Measurements from ENCODE around the gene PPP4R2. TPM values are rescaled to one million over a fixed set of nuclear protein-coding genes. Genes with fewer than 3 reads are reported as not detected.

PPP4R2 gene
- total and polyA plus RNA-seq, 4 donors: 17.1 to 105 (median 38.0) TPM

GRCh38 chr3:73071952-73072351 is 75.3 kb downstream of the PPP4R2 start:
- no peak for TF ChIP-seq CTCF (IDR thresholded peaks at IDR 0.05; ENCODE audit: control extremely low read depth, extremely low read depth)
- H3K9ac ChIP-seq (ENCODE audit: insufficient read depth in 1 of 2, low read length in 2 of 2): no peak overlapping the region
- peaks cover 0 to 3% (median 1%) of the 10 kb centered on the region in 4 donors for H3K36me3 ChIP-seq (ENCODE audit: control insufficient read depth in 4 of 4, insufficient read depth in 4 of 4, low read length in 4 of 4)
- H3K27ac ChIP-seq (ENCODE audit: low read depth in 1 of 2, low read length in 1 of 2): no peak overlapping the region
- no peak overlapping the region for H3K4me3 ChIP-seq
- DNase-seq (no peak), ATAC-seq (ENCODE audit: insufficient read depth, low FRiP score) (no peak)
- 88 to 91% methylated on average over 1 of the region's 1 CpG for WGBS, 2 donors
- H3K27me3 ChIP-seq (ENCODE audit: control insufficient read depth in 3 of 3, insufficient read depth in 3 of 3, low read length in 2 of 3): no peaks in the 10 kb centered on the region
- H3K4me1 ChIP-seq (ENCODE audit: control insufficient read depth in 5 of 5, insufficient read depth in 5 of 5, low read length in 5 of 5): peaks cover 0 to 3% (median 0%) of the 10 kb centered on the region in 5 donors
- H3K9me3 ChIP-seq (ENCODE audit: control insufficient read depth in 4 of 4, insufficient read depth in 3 of 4, low read length in 3 of 4): no peaks in the 10 kb centered on the region

DNA sequence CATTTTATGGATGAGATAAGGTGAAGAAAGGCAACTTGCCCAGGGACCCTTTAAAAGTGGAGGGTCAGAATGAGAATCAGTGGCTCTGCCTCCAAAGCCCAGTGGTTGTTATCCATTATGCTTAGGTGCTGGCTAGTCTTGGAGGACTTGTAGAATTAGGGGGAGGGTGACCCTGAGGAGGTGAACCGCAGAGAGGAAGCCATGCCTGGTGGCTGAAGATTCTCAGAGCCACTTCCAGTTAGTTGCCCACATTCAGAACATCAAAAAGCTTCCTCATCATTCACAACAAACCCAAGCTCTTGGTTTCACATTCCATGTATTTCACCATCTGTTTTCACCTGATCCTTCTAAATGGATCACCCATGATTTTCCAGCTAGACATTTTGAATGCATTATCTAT is 76.0 kb downstream of the PPP4R2 start:
- H3K9me3 ChIP-seq (ENCODE audit: control insufficient read depth in 4 of 4, insufficient read depth in 3 of 4, low read length in 3 of 4): no peaks in the 10 kb centered on the region
- H3K9ac ChIP-seq (ENCODE audit: insufficient read depth in 1 of 2, low read length in 2 of 2): no peak overlapping the region
- 56 to 61% methylated on average over 1 of the region's 1 CpG for WGBS, 2 donors
- no peak overlapping the region for H3K4me3 ChIP-seq
- H3K27me3 ChIP-seq (ENCODE audit: control insufficient read depth in 3 of 3, insufficient read depth in 3 of 3, low read length in 2 of 3): no peaks in the 10 kb centered on the region
- no peak for ATAC-seq (ENCODE audit: insufficient read depth, low FRiP score)
- no peak for DNase-seq
- peaks cover 0 to 3% (median 1%) of the 10 kb centered on the region in 4 donors for H3K36me3 ChIP-seq (ENCODE audit: control insufficient read depth in 4 of 4, insufficient read depth in 4 of 4, low read length in 4 of 4)
- no peak overlapping the region for H3K27ac ChIP-seq (ENCODE audit: low read depth in 1 of 2, low read length in 1 of 2)
- peaks cover 0 to 3% (median 0%) of the 10 kb centered on the region in 5 donors for H3K4me1 ChIP-seq (ENCODE audit: control insufficient read depth in 5 of 5, insufficient read depth in 5 of 5, low read length in 5 of 5)
- TF ChIP-seq CTCF (IDR thresholded peaks at IDR 0.05; ENCODE audit: control extremely low read depth, extremely low read depth): no peak

- H3K9me3 ChIP-seq (ENCODE audit: control insufficient read depth in 4 of 4, insufficient read depth in 3 of 4, low read length in 3 of 4): no peaks in the 10 kb centered on the region
- ATAC-seq (ENCODE audit: insufficient read depth, low FRiP score) (no peak), DNase-seq (no peak)
- no peak overlapping the region for H3K4me3 ChIP-seq
- peaks cover 0 to 3% (median 1%) of the 10 kb centered on the region in 4 donors for H3K36me3 ChIP-seq (ENCODE audit: control insufficient read depth in 4 of 4, insufficient read depth in 4 of 4, low read length in 4 of 4)
- no peak overlapping the region for H3K27ac ChIP-seq (ENCODE audit: low read depth in 1 of 2, low read length in 1 of 2)
- H3K9ac ChIP-seq (ENCODE audit: insufficient read depth in 1 of 2, low read length in 2 of 2): no peak overlapping the region
- no peaks in the 10 kb centered on the region for H3K27me3 ChIP-seq (ENCODE audit: control insufficient read depth in 3 of 3, insufficient read depth in 3 of 3, low read length in 2 of 3)
- peaks cover 0 to 3% (median 0%) of the 10 kb centered on the region in 5 donors for H3K4me1 ChIP-seq (ENCODE audit: control insufficient read depth in 5 of 5, insufficient read depth in 5 of 5, low read length in 5 of 5)
- 70 to 86% methylated on average over 4 of the region's 4 CpGs for WGBS, 2 donors
- no peak for TF ChIP-seq CTCF (IDR thresholded peaks at IDR 0.05; ENCODE audit: control extremely low read depth, extremely low read depth)
These were observed 76.6 kb downstream of the PPP4R2 start for GRCh38 chr3:73073091-73073707.

GRCh38 chr3:73074781-73075180 is 78.2 kb downstream of the PPP4R2 start:
- Histone ChIP-seq H3K27ac (ENCODE audit: low read depth in 1 of 2, low read length in 1 of 2) (no peak overlapping the region), H3K36me3 (ENCODE audit: control insufficient read depth in 4 of 4, insufficient read depth in 4 of 4, low read length in 4 of 4) (no peaks in the 10 kb centered on the region), H3K9ac (ENCODE audit: insufficient read depth in 1 of 2, low read length in 2 of 2) (no peak overlapping the region), H3K4me1 (ENCODE audit: control insufficient read depth in 5 of 5, insufficient read depth in 5 of 5, low read length in 5 of 5) (peaks cover 0 to 3% (median 0%) of the 10 kb centered on the region in 5 donors), H3K27me3 (ENCODE audit: control insufficient read depth in 3 of 3, insufficient read depth in 3 of 3, low read length in 2 of 3) (no peaks in the 10 kb centered on the region), H3K9me3 (ENCODE audit: control insufficient read depth in 4 of 4, insufficient read depth in 3 of 4, low read length in 3 of 4) (no peaks in the 10 kb centered on the region), H3K4me3 (no peak overlapping the region)
- no peak for TF ChIP-seq CTCF (IDR thresholded peaks at IDR 0.05; ENCODE audit: control extremely low read depth, extremely low read depth)
- no peak for DNase-seq
- WGBS, 2 donors: 86 to 87% methylated on average over 8 of the region's 8 CpGs
- no peak for ATAC-seq (ENCODE audit: insufficient read depth, low FRiP score)
